ENCODE measurements around the gene ADGRV1.

DNA sequence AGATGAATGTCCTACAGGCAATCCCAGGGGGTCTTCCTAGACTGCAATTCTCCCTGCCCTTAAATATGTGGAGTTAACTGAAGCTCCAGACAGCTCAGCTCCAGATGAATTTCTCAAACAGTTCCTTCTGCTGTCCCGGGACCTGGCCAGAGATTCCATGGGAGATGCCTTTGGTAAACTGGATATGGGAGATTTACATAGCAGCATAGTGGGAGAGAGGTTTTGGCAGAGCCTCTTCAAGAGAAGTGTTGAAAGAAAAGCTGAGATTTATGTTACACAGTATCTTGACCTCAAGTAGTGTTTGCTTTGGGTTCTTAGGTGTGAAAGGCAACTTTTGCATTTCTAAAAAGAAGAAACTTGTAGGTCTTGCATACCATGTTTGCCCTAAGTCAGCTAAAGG, 459.6 kb downstream of the ADGRV1 start:
- TF ChIP-seq, protein P1, sequence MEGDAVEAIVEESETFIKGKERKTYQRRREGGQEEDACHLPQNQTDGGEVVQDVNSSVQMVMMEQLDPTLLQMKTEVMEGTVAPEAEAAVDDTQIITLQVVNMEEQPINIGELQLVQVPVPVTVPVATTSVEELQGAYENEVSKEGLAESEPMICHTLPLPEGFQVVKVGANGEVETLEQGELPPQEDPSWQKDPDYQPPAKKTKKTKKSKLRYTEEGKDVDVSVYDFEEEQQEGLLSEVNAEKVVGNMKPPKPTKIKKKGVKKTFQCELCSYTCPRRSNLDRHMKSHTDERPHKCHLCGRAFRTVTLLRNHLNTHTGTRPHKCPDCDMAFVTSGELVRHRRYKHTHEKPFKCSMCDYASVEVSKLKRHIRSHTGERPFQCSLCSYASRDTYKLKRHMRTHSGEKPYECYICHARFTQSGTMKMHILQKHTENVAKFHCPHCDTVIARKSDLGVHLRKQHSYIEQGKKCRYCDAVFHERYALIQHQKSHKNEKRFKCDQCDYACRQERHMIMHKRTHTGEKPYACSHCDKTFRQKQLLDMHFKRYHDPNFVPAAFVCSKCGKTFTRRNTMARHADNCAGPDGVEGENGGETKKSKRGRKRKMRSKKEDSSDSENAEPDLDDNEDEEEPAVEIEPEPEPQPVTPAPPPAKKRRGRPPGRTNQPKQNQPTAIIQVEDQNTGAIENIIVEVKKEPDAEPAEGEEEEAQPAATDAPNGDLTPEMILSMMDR (IDR thresholded peaks at IDR 0.05; ENCODE audit: low read depth, low read length), result no peak
- TF ChIP-seq, protein P2, sequence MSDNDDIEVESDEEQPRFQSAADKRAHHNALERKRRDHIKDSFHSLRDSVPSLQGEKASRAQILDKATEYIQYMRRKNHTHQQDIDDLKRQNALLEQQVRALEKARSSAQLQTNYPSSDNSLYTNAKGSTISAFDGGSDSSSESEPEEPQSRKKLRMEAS (IDR thresholded peaks at IDR 0.05; ENCODE audit: low read depth, low read length), result no peak
- TF ChIP-seq MYC (IDR thresholded peaks at IDR 0.05; ENCODE audit: low read depth, low read length), result no peak

Data from NB4 (cell line).